MCF 10A (cell line): ENCODE measurements around the gene SETD5. TPM values are rescaled to one million over a fixed set of nuclear protein-coding genes. Genes with fewer than 3 reads are reported as not detected.
A peak's percentile ranks its signal among the peaks of the same experiment; 100 is the strongest.

Source experiments
- Bru-seq: library from RNA; stranded (reverse); fragments of 400-500 nt; gene quantifications from one replicate; lab custom pipeline; 2021; lab: Mats Ljungman, UMichigan
- BruChase-seq, 2 experiments: library from RNA; stranded (reverse); fragments of 400-500 nt; gene quantifications; one replicate each; lab custom pipeline; 2021; lab: Mats Ljungman, UMichigan
- BruUV-seq: library from RNA; stranded (reverse); fragments of 400-500 nt; replicated peaks from 2 replicates; lab custom pipeline; 2021; lab: Mats Ljungman, UMichigan
- CTCF ChIA-PET: fragments of 300-600 bp; sonication (Branson Sonifier 250); formaldehyde crosslinking; extraction: SDS; loops from one replicate; lab custom pipeline; 2021; ENCODE audit warnings: antibody characterized with exemption, inconsistent platforms; lab: Yijun Ruan, JAX
- POLR2A ChIA-PET: fragments of 300-600, 350-650 bp; sonication (Branson Sonifier 250); formaldehyde crosslinking; extraction: SDS; loops from one replicate; lab custom pipeline; 2020; ENCODE audit warnings: antibody characterized with exemption, inconsistent platforms; lab: Yijun Ruan, JAX
- DNase-seq: peaks from one replicate; pipeline ENCODE4 v3.0.0-alpha.2; 2018; ENCODE audit not compliant: unreplicated experiment
- H3K27ac Mint-ChIP-seq: one replicate; pipeline ENCODE4 v1.8.0; 2022; ENCODE audit warnings: mild to moderate bottlenecking, low read depth, mixed read lengths; ENCODE audit not compliant: unreplicated experiment
- H3K27me3 Mint-ChIP-seq: one replicate; pipeline ENCODE4 v1.8.0; 2022; ENCODE audit warnings: mixed read lengths; ENCODE audit not compliant: insufficient read depth, unreplicated experiment
- H3K36me3 Mint-ChIP-seq: one replicate; pipeline ENCODE4 v1.8.0; 2022; ENCODE audit warnings: mild to moderate bottlenecking, moderate library complexity, mixed read lengths; ENCODE audit not compliant: insufficient read depth, unreplicated experiment
- H3K4me1 Mint-ChIP-seq: one replicate; pipeline ENCODE4 v1.8.0; 2022; ENCODE audit warnings: mixed read lengths; ENCODE audit not compliant: insufficient read depth, unreplicated experiment
- H3K4me3 Mint-ChIP-seq: one replicate; pipeline ENCODE4 v1.8.0; 2022; ENCODE audit warnings: mild to moderate bottlenecking, moderate library complexity, mixed read lengths; ENCODE audit not compliant: unreplicated experiment
- H3K9me3 Mint-ChIP-seq: one replicate; pipeline ENCODE4 v1.8.0; 2022; ENCODE audit warnings: mixed read lengths; ENCODE audit not compliant: unreplicated experiment
- CTCF ChIP-seq: fragments of 200-600 bp; IDR thresholded peaks from one replicate; pipeline ENCODE4 v1.8.0; 2022; ENCODE audit warnings: antibody characterized with exemption, mild to moderate bottlenecking; ENCODE audit not compliant: unreplicated experiment
- intact Hi-C: fragments of 100-400 bp; cut with micrococcal nuclease; formaldehyde crosslinking; loops from 2 replicates; pipeline ENCODE4 v1.14.1; 2022
- long read RNA-seq: library from polyadenylated mRNA; stranded (forward); transcript quantifications from one replicate; pipeline ENCODE4 v2.0.0, GENCODE V29; 2022
- total RNA-seq: library from RNA; stranded (reverse); gene quantifications from 2 replicates; pipeline ENCODE4 v1.2.3, GENCODE V29; 2022

Gene SETD5
- 149 TPM in 2 replicates for total RNA-seq
- Bru-seq, nascent RNA, result percentile 97 among the genes with signal in this experiment
- percentile 93 among the genes with signal in this experiment for BruChase-seq, experiment 1, labeled RNA remaining after a 6-hour chase
- BruChase-seq, experiment 2, labeled RNA remaining after a 2-hour chase, result percentile 96 among the genes with signal in this experiment
- long read RNA-seq, full-length matches to known transcripts, result 1 of 42 reads
- long read RNA-seq, partial matches to known transcripts, result 13 of 42 reads
- long read RNA-seq, other reads (novel, unspliced or antisense), result 28 of 42 reads

- POLR2A ChIA-PET, result interaction anchor here (0.7 to 12.5 kb wide), 26 partner anchors 7 to 432 kb away, joined by 3 to 452 read pairs (median 6); partner anchors contain the start of genes ARPC4, BRPF1, MTMR14 and TADA3
- intact Hi-C loops, result no loop called here
- Mint-ChIP-seq H3K4me1 (peaks cover 41% of the 10 kb centered on the region), H3K27me3 (no peaks in the 10 kb centered on the region), H3K9me3 (no peaks in the 10 kb centered on the region), H3K27ac (peak within 1 kb of the TSS; percentile 92), H3K4me3 (peak within 1 kb of the TSS; percentile 81), H3K36me3 (peaks cover 27% of the 10 kb centered on the region)
- CTCF ChIA-PET, result interaction anchor here (0.7 to 5.2 kb wide), 3 partner anchors 9 to 456 kb away, joined by 3 to 42 read pairs (median 7); no protein-coding TSS in a partner anchor
- DNase-seq, result peak; percentile 96
- no TSS peak for BruUV-seq
- TF ChIP-seq CTCF, result no peak
Observed at GRCh38 chr3:9397332-9397905, at the start of gene SETD5. Gene SETD5, plus strand, starts transcription at chr3:9397615. Its CDS starts 31,324 bp downstream, at chr3:9428939.

GRCh38 chr3:9347887-9348286 lies 49.5 kb upstream of the SETD5 start:
- ChIA-PET POLR2A (interaction anchor here (0.5 to 1.2 kb wide), 6 partner anchors 15 to 384 kb away, joined by 3 to 6 read pairs (median 3); partner anchors contain the start of genes RAD18 and THUMPD3), CTCF (interaction anchor here (0.5 to 0.7 kb wide), 2 partner anchors 41 to 77 kb away, joined by 3 read pairs; no protein-coding TSS in a partner anchor)
- no TSS peak for BruUV-seq
- Mint-ChIP-seq H3K4me1 (peaks cover 18% of the 10 kb centered on the region), H3K27ac (no peak overlapping the region), H3K27me3 (no peaks in the 10 kb centered on the region), H3K4me3 (no peak overlapping the region), H3K36me3 (peaks cover 7% of the 10 kb centered on the region), H3K9me3 (no peaks in the 10 kb centered on the region)
- intact Hi-C loops, result no loop called here
- TF ChIP-seq CTCF, result no peak
- DNase-seq, result peak; percentile 9

GRCh38 chr3:9349321-9350117 lies 47.9 kb upstream of the SETD5 start:
- BruUV-seq, result no TSS peak
- Mint-ChIP-seq H3K9me3 (no peaks in the 10 kb centered on the region), H3K27ac (peak overlapping the region; percentile 5), H3K4me3 (no peak overlapping the region), H3K27me3 (no peaks in the 10 kb centered on the region), H3K4me1 (peaks cover 19% of the 10 kb centered on the region), H3K36me3 (peaks cover 7% of the 10 kb centered on the region)
- peak; percentile 81 for DNase-seq
- ChIA-PET POLR2A (interaction anchor here (0.7 to 2.9 kb wide), 5 partner anchors 9 to 353 kb away, joined by 3 to 13 read pairs (median 4); partner anchors contain the start of genes SRGAP3 and THUMPD3), CTCF (interaction anchor here (0.6 to 1.5 kb wide), 3 partner anchors 285 to 363 kb away, joined by 3 to 6 read pairs (median 3); no protein-coding TSS in a partner anchor)
- intact Hi-C loops, result no loop called here
- no peak for TF ChIP-seq CTCF
